GM19438 (cell line): ENCODE measurements around the gene ADAMTS6.
"Not testable (repeated sequence)": the region's sequence is repeated elsewhere in the genome, so short reads cannot be mapped to it uniquely, and the experiment has no call there.

Experiments used
- ATAC-seq: cut with Tn5 transposase; IDR thresholded peaks from one replicate; pipeline ENCODE4 v1.9.1; 2021; ENCODE audit warnings: low read depth; ENCODE audit not compliant: unreplicated experiment

Gene ADAMTS6

DNA sequence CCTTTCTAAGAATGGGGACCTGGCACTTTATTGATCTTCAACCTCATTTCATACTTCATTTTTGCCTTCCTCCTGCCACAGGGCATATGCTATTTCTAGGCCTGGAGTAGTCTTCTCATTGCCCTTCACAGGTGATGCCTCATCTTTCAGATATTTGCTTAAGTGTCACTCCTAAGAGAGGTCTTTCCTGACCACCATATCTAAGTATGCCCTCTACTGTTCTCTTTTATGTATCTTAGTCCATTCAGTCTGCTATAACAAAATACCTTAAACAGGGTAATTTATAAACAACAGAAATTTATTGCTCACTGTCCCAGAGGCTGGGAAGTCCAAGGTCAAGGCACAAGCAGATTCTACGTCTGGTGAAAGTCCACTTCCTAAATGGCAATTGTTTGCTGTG is 99.1 kb downstream of the ADAMTS6 start:
- ATAC-seq, result no peak

DNA sequence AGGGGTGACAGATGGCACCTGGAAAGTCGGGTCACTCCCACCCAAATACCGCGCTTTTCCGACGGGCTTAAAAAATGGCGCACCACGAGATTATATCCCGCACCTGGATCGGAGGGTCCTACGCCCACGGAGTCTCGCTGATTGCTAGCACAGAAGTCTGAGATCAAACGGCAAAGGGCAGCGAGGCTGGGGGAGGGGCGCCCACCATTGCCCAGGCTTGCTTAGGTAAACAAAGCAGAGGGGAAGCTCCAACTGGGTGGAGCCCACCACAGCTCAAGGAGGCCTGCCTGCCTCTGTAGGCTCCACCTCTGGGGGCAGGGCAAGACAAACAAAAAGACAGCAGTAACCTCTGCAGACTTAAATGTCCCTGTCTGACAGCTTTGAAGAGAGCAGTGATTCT is 111.2 kb downstream of the ADAMTS6 start:
- not testable (repeated sequence) for ATAC-seq

DNA sequence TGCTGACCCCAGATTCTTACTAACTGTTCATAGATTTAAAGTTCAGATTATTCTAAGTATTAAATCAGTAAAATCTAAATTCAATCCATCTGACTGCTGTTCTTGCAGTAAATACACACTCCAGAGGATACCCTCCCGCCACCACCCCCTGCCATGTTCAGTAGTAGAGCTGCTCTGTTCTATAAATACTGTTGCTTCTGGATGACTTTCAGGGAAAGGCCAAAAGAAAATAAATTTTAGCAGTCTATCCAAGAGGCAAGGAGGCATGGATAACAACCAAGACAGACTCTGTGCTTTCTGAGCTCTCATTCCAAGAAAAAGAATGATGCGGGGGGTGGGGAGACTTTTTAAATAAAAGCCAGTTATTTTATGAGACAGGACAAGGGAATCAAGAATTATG is 115.1 kb downstream of the ADAMTS6 start:
- ATAC-seq, result no peak

DNA sequence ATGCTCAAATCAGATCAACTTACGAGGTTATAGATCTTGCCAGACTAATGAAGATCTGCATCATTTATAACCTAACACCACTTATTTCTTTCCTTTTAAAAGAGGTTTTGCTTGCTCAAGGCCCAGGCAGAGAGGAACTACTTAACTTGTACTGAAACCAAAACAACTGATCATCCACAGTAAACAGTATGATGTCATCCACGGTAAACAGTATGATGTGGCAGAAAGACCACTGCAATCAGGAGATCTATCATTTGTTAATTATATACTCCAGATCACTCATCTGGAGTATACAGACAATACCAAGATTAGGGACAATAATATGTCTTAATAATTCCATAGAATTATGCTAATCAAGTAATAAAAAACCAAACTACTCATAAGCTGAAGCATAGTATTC is 116.8 kb downstream of the ADAMTS6 start:
- no peak for ATAC-seq

DNA sequence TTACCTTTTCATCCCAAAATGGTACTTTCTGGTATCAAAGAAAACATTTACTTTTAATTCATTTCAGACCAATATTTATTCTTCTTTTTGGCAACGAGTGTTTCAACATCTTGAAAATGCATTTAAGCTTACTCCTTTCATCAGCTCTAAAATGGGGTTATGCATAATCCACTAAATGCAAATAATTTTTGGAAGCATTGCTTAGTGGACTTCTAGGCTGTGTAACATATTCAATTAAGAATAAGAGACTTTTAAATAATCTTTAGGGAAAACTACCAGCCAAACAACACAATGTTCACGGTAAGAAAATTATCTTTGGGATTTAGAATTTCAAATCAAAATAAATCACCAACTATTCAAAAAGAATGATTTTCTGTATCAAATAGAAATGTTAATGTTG is 118.2 kb downstream of the ADAMTS6 start:
- no peak for ATAC-seq

DNA sequence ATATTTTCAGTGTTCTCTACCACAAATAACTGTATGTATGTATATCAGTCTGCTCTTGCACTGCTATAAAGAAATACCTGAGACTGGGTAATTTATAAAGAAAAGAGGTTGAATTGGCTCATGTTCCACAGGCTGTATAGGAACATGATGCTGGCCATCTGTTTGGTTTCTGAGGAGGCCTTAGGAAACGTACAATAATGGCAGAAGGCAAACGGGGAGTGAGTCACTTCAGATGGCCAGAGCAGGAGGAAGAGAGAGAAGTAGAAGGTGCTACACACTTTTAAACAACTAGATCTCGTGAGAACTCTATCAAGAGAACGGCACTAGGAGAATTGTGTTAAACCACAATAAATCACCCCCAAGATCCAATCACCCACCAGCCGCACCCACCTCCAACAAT is 121.7 kb downstream of the ADAMTS6 start:
- no peak for ATAC-seq

DNA sequence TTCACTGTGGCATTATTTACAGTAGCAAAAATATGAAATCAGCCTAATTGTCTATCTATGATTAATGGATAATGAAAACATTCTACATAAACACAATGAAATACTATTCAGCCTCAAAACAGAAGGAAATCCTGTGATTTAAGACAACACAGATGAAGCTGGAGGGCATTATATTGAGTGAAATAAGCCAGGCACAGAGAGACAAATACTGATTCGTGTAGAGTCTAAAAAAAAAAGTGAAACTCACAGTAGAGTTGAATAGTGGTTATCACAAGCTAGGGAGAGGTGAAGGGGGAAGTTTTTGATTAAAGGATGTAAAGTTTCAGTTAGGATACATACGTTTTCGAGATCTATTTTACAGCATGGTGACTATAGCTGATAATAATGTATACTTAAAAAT is 122.2 kb downstream of the ADAMTS6 start:
- ATAC-seq, result no peak

DNA sequence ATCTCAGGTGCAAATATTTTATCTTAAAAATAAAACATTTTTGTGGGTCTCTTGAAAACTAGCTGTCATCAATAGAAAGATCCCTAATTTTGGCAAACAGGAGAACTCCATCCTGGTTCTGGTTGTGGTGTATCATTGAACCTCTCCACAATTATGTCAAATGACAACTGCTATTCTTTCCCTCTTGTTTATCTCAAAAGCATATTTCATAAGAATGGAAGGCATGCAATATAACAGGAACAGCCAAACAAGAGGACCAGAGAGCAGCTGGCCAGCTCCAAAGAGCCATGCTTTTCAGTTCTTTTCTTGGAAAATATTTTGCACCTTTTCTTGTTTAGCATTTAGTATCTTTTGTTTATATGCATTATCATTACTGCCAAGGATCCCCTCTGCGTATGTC is 125.4 kb downstream of the ADAMTS6 start:
- ATAC-seq, result no peak

DNA sequence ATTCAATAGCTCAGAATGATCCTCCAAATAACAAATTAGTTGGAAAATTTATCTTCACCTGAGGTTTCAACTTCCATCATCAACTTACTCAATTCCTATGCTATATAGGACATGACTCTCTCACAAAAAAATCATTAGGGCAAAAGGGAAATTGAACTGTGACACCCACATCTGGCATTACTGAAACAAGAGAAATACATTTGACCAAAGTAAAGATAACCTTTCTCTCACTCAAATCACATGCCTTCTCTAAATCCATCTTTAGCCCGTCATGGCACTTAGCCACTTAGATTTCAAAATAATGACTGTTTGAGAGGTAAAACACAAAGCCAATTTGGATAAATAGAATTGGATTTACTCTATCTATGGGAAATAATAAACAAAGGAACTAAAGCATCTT is 126.4 kb downstream of the ADAMTS6 start:
- no peak for ATAC-seq

DNA sequence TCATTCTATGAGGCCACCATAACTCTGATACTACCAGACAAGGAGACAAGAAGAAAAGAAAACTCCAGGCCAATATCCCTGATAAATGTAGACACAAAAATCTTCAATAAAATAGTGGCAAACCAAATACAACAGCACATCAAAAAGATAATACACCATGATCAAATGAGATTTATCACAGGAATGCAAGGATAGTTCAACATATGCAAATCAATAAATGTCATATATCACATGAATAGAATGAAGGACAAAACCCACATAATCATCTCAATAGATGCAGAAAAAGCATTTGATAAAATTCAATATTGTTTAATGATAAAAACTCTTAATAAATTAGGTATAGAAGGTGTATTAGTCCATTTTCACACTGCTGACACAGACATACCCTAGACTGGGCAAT is 139.9 kb downstream of the ADAMTS6 start:
- ATAC-seq, result no peak

DNA sequence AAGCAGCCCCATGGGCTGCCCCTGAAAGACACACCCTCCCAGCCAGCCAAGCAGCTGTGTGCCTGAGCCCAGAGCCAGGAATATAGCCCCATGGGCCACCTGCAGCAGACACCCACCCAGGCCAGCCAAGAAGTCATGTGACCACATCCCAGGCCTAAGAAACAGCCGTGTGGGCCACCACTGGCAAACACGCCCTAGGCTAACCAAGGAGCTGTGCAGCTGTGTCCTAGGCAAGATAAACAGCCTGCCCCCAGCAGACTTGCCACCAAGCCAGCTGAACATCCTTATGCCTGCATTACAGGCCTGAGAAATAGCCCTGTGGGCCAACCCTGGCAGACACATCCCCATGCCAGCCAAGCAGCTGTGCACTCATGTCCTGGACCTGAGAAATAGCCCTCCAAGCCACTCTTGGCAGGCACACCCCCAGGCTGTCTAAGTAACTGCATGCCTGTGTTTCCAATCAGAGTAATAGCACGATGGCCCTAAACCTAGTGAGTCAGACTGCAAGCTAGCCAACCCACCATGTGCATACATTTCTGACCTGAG is 143.0 kb downstream of the ADAMTS6 start:
- no peak for ATAC-seq

DNA sequence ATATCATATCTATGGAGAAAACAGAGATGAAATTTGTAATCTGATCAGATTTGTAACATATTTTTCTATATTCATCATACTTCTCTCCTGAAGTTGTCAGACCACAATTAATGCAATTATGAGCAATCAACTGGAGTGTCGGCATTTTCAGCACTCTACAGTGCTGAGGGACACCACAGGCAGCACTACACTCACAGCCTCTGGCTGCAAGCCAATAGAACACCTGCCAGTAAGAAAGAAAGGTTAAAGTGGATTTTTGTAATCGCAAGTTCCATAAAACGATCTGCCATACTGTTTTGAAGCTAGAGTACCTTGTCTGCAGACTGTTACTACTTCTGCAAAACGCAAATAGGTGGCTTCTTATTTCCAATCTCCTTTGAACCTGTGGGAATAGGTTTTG is 147.6 kb downstream of the ADAMTS6 start:
- no peak for ATAC-seq

DNA sequence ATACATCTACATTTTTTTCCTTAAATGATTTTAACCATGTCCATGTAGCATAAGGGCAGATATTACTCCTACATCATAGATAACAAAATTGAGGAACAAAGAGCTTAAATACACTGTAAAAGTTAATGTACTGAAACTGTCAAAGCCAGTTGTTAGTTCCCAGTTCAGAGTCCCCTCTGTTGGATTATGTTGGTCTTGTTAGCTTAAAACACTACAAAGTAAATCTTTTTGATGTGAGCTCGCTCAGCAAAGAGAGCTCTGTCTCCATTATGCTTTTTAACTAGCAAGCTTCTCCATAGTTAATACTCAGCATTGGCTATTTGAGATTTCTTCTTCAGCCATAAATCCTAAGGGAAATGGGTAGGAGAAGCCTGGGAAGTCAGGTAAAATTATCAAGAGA is 149.1 kb downstream of the ADAMTS6 start:
- no peak for ATAC-seq

DNA sequence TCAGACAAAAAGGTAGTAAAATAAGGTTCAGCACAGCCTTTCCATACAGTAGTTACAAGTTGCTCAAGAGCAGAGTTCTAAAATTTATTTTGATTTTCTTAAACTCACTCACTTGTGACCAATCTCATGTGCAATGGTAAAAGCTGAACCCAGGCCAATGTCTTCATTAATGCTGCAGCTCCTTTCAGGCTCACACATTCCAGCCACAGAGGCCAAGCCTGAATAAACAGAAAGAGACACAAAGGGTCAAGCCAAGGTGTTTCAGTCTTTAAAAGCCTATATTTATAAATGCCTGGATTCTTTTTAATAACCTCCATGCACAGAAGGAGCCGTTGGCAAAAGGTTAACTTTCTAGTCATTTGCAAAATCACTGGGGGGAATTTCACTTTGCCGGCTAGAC is 152.5 kb downstream of the ADAMTS6 start:
- no peak for ATAC-seq

DNA sequence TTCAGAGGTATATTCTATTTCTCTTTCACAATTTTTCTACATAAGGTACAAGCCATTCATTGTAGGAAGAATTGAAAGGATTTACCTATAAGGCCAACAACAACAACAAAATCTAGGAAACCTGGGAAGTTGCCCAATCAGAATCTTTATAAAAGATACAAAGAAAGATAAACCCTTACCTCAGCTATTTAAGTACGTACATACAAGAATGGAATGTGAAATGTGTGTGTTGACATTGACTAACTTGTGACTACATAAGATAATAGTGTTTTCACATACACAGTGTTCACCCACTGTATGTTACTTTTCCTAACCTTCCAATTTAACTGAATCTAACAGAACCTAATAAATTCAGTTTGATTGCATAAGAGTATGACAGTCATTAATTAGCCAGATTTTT is 154.1 kb downstream of the ADAMTS6 start:
- no peak for ATAC-seq

DNA sequence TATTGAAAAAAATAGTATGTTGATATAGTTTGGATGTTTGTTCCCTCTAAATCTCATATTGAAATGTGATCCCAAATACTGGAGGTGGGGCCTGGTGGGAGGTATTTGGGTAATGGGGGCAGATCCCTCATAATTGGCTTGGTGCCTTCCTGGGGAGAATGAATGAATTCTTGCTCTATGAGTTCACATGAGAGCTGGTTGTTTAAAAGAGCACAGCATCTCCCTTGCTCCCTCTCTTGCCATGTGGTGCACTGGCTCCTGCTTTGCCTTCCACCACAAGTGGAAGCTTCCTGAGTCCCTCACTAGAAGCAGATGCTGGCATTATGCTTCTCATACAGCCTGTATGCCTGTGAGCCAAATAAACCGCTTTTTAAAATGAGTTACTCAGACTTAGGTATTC is 154.8 kb downstream of the ADAMTS6 start:
- ATAC-seq, result no peak

DNA sequence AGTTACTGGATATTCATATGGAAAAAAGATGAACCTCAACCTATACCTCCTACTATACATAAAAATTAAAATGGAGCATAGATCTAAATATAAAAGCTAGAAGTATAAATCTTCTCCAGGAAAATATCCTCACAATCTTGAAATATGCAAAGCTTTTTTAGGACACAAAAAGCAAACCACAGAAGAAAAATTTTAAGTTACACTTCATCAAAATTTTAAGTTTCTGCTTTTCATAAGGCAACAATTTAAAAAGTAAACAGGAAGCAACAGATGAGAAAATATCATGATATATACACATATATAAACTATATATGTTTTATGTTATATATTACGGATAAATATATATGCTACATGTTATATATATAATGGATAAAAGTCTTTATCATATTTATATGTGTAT is 157.5 kb downstream of the ADAMTS6 start:
- ATAC-seq, result no peak

DNA sequence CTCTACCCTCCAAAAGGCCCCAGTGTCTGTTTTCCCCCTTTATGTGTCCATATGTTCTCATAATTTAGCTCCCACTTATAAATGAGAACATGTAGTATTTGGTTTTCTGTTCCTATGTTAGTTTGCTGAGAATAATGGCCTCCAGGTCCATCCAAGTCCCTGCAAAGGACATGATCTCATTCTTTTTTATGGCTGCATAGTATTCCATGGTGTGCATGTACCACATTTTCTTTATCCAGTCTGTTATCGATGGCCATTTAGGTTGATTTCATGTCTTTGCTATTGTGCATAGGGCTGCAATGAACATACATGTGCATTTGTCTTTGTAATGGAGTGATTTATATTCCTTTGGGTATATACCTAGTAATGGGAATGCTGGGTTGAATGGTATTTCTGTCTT is 161.0 kb downstream of the ADAMTS6 start:
- ATAC-seq, result not testable (repeated sequence)

DNA sequence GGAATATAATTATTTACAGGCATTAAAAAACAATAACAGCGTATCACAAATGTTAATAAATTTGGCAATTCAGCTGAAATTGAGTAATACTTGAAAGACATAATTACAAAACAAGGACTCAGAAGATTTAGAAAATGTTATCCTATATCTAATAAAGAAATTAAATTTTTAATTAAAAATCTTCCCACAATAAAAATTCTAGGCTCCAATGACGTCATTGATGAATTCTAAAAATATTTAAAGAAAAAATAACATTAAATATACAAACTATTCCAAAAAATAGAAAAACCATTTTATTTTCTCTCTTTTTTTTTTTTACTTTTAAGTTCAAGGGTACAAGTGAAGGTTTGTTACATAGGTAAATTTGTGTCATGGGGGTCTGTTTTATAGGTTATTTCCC is 161.5 kb downstream of the ADAMTS6 start:
- ATAC-seq, result no peak

DNA sequence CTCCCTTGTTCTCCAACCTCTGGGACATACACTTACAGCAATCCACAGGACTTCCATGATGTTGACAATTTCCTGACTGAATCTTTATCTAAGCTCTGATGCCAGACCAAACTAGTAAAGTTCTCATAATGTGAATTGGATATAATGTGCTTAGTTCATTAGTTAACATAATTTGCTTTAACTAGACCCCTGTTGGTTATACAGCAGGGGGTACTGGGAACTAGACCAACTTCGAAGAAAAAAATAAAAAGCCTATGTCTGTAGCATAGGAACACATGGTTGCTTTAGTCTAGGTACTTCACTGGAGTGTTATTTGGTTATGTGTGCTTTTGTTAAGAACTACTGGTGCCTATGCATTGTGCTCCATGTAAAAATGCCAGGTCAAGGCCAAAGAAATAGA is 173.8 kb downstream of the ADAMTS6 start:
- ATAC-seq, result no peak

DNA sequence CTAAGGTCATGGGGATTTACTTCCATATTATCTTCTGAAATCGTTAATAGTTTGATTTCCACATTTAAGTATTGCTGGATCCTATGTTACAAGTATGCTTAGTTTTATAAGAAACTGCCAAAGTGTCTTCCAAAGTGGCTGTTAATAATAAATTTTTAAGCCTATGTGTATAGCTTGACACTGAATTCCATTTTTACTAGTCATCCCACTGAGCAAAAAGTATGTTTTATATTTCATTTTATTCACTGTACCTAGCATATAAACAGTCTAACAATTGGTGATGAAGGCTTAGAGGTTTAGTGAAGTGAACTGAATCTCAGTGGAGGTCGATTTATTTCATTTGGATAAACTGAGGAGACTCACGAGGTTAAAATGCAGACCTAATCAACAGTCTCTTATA is 174.6 kb downstream of the ADAMTS6 start:
- no peak for ATAC-seq

DNA sequence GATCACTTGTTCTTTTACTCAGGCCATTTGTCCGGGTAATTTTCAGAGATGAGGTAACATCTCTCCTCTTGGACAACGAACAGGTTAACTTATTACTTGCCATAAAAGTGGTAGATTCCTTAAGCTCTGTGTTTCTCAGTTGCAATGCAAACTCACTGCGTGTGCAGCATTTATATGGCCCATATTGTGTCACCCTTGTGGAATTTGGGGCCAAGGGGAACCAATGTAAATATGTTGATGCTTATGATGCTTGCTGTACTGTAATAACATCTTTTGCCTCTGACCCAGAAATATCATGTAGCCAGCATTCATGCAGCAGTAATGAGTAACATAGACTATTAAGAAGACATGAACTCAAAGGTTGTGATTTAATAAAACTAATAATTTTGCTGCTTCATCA is 175.8 kb downstream of the ADAMTS6 start:
- ATAC-seq, result no peak

DNA sequence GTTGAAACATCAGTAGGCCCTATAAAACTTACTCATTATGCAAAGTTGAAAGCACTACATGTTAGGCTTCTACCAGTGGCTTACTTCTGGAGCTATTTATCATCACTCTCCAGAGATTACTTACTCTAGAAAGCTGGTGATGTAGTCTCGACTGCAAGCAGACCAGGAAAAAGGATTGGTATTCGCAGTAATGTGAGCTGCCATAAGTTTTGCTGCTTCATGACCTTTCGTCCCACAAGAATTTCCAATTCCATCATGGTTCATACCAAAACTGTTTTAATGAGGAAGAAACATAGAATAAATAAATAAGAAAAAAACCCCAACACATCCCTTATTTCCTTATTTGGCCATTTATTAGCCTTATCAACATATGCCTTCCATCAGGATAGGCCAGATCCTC is 181.9 kb downstream of the ADAMTS6 start:
- no peak for ATAC-seq
